GM12878 (cell line): ENCODE data around the gene MAN2A2. TPM values are rescaled to one million over a fixed set of nuclear protein-coding genes. Genes with fewer than 3 reads are reported as not detected.

ENCODE experiments used
- ATAC-seq: fragments of 200-7000 bp; cut with Tn5 transposase; 3 replicates; pipeline ENCODE4 v1.9.1; 2020; ENCODE audit warnings: mild to moderate bottlenecking, moderate library complexity
- BruUV-seq: library from RNA; stranded (reverse); fragments of 400-500 nt; replicated peaks from 2 replicates; lab custom pipeline; 2021; lab: Mats Ljungman, UMichigan
- CTCF ChIA-PET: fragments of 300-600 bp; sonication (Branson Sonifier 250); formaldehyde crosslinking; extraction: SDS; loops from one replicate; lab custom pipeline; 2021; ENCODE audit warnings: inconsistent platforms; lab: Yijun Ruan, JAX
- POLR2A ChIA-PET: fragments of 350-600 bp; formaldehyde crosslinking; extraction: SDS; loops from one replicate; lab custom pipeline; 2021; ENCODE audit warnings: inconsistent platforms; lab: Charles Lee
- RAD21 ChIA-PET: fragments of 300-600 bp; sonication (Branson Sonifier 250); formaldehyde crosslinking; loops from one replicate; lab custom pipeline; 2023; ENCODE audit warnings: antibody characterized with exemption; ENCODE audit not compliant: unreplicated experiment; lab: Charles Lee
- SMC1A ChIA-PET: fragments of 300-600 bp; sonication (Branson Sonifier 250); formaldehyde crosslinking; loops from one replicate; lab custom pipeline; 2023; ENCODE audit not compliant: unreplicated experiment, uncharacterized antibody; lab: Charles Lee
- DNase-seq: peaks from one replicate; pipeline ENCODE4 v3.0.0-alpha.2; 2011; ENCODE audit warnings: low read depth, low spot score
- FAIRE-seq: peaks from 3 replicates; lab custom pipeline; 2011; peaks lifted over from hg19 to GRCh38; lab: Jason Lieb, UNC
- H2AFZ ChIP-seq: 2 replicates; pipeline ENCODE4 v1.6.0; 2011; ENCODE audit warnings: low read depth, low read length, control low read depth; ENCODE audit not compliant: control insufficient read depth
- H3K27ac ChIP-seq: 2 replicates; pipeline ENCODE4 v1.5.1; 2011; ENCODE audit warnings: control low read depth; ENCODE audit not compliant: control insufficient read depth, insufficient read depth
- H3K27me3 ChIP-seq, 2 experiments: replicated peaks in 1 of 2; 2 replicates each; pipeline versions ENCODE4 v1.6.0 to v1.6.1; 2011; ENCODE audit warnings: low read length in 1 of 2; ENCODE audit not compliant: control insufficient read depth in 2 of 2, insufficient read depth in 2 of 2
- H3K36me3 ChIP-seq, 2 experiments: 2 replicates each; pipeline ENCODE4 v1.5.1; 2011; ENCODE audit warnings: low read length in 1 of 2; ENCODE audit not compliant: control insufficient read depth in 2 of 2, insufficient read depth in 2 of 2
- H3K4me1 ChIP-seq: 2 replicates; pipeline ENCODE4 v1.6.1; 2011; ENCODE audit warnings: mild to moderate bottlenecking, low read length, moderate library complexity, mixed read lengths; ENCODE audit not compliant: control insufficient read depth, insufficient read depth
- H3K4me2 ChIP-seq: 2 replicates; pipeline ENCODE4 v1.6.0; 2011; ENCODE audit warnings: control low read depth; ENCODE audit not compliant: control insufficient read depth, insufficient read depth
- H3K4me3 ChIP-seq: fragments of 200-600 bp; sonication (generic); 2 replicates; pipeline ENCODE4 v1.5.1; 2016
- H3K79me2 ChIP-seq: 2 replicates; pipeline ENCODE4 v1.6.0; 2011; ENCODE audit warnings: low read length; ENCODE audit not compliant: control insufficient read depth, insufficient read depth
- H3K9ac ChIP-seq: 2 replicates; pipeline ENCODE4 v1.8.0; 2011; ENCODE audit warnings: low read length, control low read depth, mixed read lengths; ENCODE audit not compliant: control insufficient read depth, insufficient read depth
- H3K9me3 ChIP-seq: replicated peaks from 3 replicates; pipeline ENCODE4 v1.5.1; 2011; ENCODE audit warnings: mild to moderate bottlenecking, low read length; ENCODE audit not compliant: control insufficient read depth, insufficient read depth
- H4K20me1 ChIP-seq: 2 replicates; pipeline ENCODE4 v1.6.0; 2011; ENCODE audit not compliant: control insufficient read depth, insufficient read depth
- ATF7 ChIP-seq: fragments of 450-650 bp; IDR thresholded peaks from 2 replicates; pipeline ENCODE4 v1.6.1; 2016; ENCODE audit warnings: low read depth, mild to moderate bottlenecking
- CREM ChIP-seq: IDR thresholded peaks from 2 replicates; pipeline ENCODE4 v1.6.1; 2014; ENCODE audit warnings: antibody characterized with exemption, low read depth
- GATAD2B ChIP-seq: fragments of 450-650 bp; conservative IDR thresholded peaks from 2 replicates; pipeline ENCODE4 v1.6.1; 2017; ENCODE audit warnings: low read depth, mild to moderate bottlenecking, moderate library complexity
- JUND ChIP-seq: IDR thresholded peaks from 2 replicates; pipeline ENCODE4 v1.6.1; 2012; ENCODE audit warnings: low read depth, mild to moderate bottlenecking, low read length, improper control_type of control experiment, moderate library complexity
- KAT2A ChIP-seq: conservative IDR thresholded peaks from 2 replicates; pipeline ENCODE4 v1.6.1; 2011; ENCODE audit warnings: low read depth, low read length; ENCODE audit not compliant: control insufficient read depth
- ZSCAN29 ChIP-seq: fragments of 450-650 bp; IDR thresholded peaks from 2 replicates; pipeline ENCODE4 v1.6.1; 2017; ENCODE audit warnings: mild to moderate bottlenecking, moderate library complexity
- WGBS: methylation state at CpG from one replicate; pipeline ENCODE4 v1.1.6; 2016; ENCODE audit warnings: low lambda C conversion rate; ENCODE audit not compliant: insufficient replicate concordance, insufficient coverage; ENCODE audit errors: missing lambda C conversion rate; 5-methylcytosine and 5-hydroxymethylcytosine counted together
- in situ Hi-C: fragments of 300-500 bp; cut with MboI; formaldehyde crosslinking; loops from 9 replicates; pipeline ENCODE4 v1.14.3; 2018; ENCODE audit warnings: mixed read lengths
- intact Hi-C: fragments of 100-400 bp; cut with micrococcal nuclease; formaldehyde crosslinking; loops from one replicate; pipeline ENCODE4 v1.14.2; 2022; ENCODE audit not compliant: unreplicated experiment
- polyA plus RNA-seq, 11 experiments: library from polyadenylated mRNA; depleted of rRNA in 4 of 11; unstranded in 6 of 11; stranded (reverse) in 5 of 11; fragments of >200 nt; fragmentation: Nextera tagmentation in 4 of 11; fragmentation: Illumina TruSeq in 1 of 11; extraction: Ambion mirVana in 4 of 11; extraction: Trizol in 1 of 11; gene quantifications; 1 replicate in 1 of 11; 2 replicates in 10 of 11; pipeline versions ENCODE4 v1.2.1 to v1.2.3, GENCODE V29; 2011 to 2016; ENCODE audit warnings: inconsistent platforms in 2 of 11, missing spikeins in 2 of 11, low read depth in 1 of 11
- total RNA-seq, 4 experiments: library from RNA; depleted of rRNA in 3 of 4; stranded (reverse); fragments of >200 nt in 3 of 4; fragmentation: Illumina TruSeq in 1 of 4; extraction: Trizol in 1 of 4; gene quantifications; 2 replicates each; pipeline versions ENCODE4 v1.2.1 to v1.2.3, GENCODE V29; 2013 to 2021
- TF ChIP-seq, protein P1 (sequence below): IDR thresholded peaks from 2 replicates; pipeline ENCODE4 v1.6.1; 2012; ENCODE audit warnings: low read depth, low read length, improper control_type of control experiment
- TF ChIP-seq, protein P2 (sequence below): fragments of 450-650 bp; IDR thresholded peaks from 2 replicates; pipeline ENCODE4 v1.6.1; 2017; ENCODE audit warnings: mild to moderate bottlenecking, moderate library complexity
- TF ChIP-seq, protein P3 (sequence below): fragments of 450-650 bp; IDR thresholded peaks from 2 replicates; pipeline ENCODE4 v1.6.1; 2017; ENCODE audit warnings: mild to moderate bottlenecking
- TF ChIP-seq, protein P4 (sequence below): fragments of 450-650 bp; conservative IDR thresholded peaks from 2 replicates; pipeline ENCODE4 v1.6.1; 2017; ENCODE audit warnings: mild to moderate bottlenecking, moderate library complexity

The MAN2A2 gene
- total and polyA plus RNA-seq, 10 of the 15 experiments (the other 5 are each of a cell fraction or from before 2014, with no cell fraction given): 4.2 to 79.4 (median 23.2) TPM

DNA sequence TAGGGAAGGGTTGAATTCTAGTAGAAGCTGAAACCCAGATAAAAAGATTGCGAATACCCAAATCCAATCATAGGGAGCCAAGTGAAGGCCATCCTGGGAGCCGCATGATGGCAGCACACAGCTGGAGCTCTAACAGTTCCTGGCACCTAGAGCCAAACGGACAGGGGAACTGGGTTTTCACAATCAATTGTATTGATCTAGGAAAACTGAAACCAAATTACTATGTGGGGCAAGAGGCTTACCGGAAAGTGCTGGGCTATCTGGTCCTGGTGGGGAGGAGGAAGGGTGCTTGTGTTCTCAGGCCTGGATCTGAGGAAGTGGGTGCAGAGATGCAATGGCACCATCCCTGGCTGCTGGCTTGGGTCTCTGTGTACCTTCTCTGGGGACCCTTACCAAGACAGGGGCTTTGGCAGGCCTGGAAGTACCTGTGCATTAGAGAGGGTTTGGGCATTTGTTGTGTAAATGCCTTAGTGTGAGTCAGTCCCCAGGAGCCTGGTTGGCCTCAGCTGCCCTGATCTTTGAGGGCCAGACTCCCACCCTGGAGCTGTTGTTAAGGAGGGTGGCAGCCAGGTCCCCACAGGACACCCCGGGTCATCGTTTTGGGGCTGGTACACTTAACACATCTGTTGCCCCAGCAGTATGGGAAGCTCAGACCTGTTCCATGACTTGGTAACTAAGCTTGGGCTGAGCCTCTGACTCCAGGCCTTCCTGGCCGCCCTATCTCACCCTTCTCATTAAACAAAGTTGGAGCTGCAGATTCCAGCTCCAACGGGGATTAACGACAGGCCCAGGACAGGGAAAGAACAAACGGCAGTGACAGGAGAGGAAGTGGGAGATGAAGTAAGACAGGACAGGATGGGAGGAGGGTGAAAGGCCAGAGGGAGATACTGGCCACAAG is 43.6 kb upstream of the MAN2A2 start:
- Histone ChIP-seq H3K4me3 (no peak overlapping the region), H3K79me2 (no peaks in the 10 kb centered on the region), H3K27me3 (no peaks in the 10 kb centered on the region), H3K9ac (no peak overlapping the region), H3K9me3 (no peaks in the 10 kb centered on the region), H3K4me1 (peaks cover 26% of the 10 kb centered on the region), H4K20me1 (no peaks in the 10 kb centered on the region), H3K36me3 (no peaks in the 10 kb centered on the region), H3K27ac (no peak overlapping the region), H3K4me2 (no peak overlapping the region), H2AFZ (no peak overlapping the region)
- in situ Hi-C loops: no loop called here
- FAIRE-seq (no peak), DNase-seq (no peak), ATAC-seq (no peak)
- BruUV-seq: no TSS peak
- ChIA-PET RAD21 (no interaction called here), POLR2A (interaction anchor here (0.6 to 0.8 kb wide), 3 partner anchors 158 to 1617 kb away, joined by 3 to 4 read pairs (median 3); no protein-coding TSS in a partner anchor), SMC1A (no interaction called here), CTCF (interaction anchor here (0.7 kb wide), 1 partner anchor 27 kb away, joined by 3 read pairs; no protein-coding TSS in a partner anchor)
- intact Hi-C loops: loop anchor here (10.0 kb wide), 1 partner anchor 75 kb away; the partner anchor contains the start of genes HDDC3 and UNC45A
- WGBS: 84% methylated on average over 10 of the region's 10 CpGs
- no peak for TF ChIP-seq JUND
- TF ChIP-seq, protein P1, sequence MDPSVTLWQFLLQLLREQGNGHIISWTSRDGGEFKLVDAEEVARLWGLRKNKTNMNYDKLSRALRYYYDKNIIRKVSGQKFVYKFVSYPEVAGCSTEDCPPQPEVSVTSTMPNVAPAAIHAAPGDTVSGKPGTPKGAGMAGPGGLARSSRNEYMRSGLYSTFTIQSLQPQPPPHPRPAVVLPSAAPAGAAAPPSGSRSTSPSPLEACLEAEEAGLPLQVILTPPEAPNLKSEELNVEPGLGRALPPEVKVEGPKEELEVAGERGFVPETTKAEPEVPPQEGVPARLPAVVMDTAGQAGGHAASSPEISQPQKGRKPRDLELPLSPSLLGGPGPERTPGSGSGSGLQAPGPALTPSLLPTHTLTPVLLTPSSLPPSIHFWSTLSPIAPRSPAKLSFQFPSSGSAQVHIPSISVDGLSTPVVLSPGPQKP: no peak
- TF ChIP-seq GATAD2B: no peak
- TF ChIP-seq, protein P2, sequence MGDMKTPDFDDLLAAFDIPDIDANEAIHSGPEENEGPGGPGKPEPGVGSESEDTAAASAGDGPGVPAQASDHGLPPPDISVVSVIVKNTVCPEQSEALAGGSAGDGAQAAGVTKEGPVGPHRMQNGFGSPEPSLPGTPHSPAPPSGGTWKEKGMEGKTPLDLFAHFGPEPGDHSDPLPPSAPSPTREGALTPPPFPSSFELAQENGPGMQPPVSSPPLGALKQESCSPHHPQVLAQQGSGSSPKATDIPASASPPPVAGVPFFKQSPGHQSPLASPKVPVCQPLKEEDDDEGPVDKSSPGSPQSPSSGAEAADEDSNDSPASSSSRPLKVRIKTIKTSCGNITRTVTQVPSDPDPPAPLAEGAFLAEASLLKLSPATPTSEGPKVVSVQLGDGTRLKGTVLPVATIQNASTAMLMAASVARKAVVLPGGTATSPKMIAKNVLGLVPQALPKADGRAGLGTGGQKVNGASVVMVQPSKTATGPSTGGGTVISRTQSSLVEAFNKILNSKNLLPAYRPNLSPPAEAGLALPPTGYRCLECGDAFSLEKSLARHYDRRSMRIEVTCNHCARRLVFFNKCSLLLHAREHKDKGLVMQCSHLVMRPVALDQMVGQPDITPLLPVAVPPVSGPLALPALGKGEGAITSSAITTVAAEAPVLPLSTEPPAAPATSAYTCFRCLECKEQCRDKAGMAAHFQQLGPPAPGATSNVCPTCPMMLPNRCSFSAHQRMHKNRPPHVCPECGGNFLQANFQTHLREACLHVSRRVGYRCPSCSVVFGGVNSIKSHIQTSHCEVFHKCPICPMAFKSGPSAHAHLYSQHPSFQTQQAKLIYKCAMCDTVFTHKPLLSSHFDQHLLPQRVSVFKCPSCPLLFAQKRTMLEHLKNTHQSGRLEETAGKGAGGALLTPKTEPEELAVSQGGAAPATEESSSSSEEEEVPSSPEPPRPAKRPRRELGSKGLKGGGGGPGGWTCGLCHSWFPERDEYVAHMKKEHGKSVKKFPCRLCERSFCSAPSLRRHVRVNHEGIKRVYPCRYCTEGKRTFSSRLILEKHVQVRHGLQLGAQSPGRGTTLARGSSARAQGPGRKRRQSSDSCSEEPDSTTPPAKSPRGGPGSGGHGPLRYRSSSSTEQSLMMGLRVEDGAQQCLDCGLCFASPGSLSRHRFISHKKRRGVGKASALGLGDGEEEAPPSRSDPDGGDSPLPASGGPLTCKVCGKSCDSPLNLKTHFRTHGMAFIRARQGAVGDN: no peak
- TF ChIP-seq ZSCAN29: no peak
- no peak for TF ChIP-seq CREM
- TF ChIP-seq ATF7: no peak
- TF ChIP-seq, protein P3, sequence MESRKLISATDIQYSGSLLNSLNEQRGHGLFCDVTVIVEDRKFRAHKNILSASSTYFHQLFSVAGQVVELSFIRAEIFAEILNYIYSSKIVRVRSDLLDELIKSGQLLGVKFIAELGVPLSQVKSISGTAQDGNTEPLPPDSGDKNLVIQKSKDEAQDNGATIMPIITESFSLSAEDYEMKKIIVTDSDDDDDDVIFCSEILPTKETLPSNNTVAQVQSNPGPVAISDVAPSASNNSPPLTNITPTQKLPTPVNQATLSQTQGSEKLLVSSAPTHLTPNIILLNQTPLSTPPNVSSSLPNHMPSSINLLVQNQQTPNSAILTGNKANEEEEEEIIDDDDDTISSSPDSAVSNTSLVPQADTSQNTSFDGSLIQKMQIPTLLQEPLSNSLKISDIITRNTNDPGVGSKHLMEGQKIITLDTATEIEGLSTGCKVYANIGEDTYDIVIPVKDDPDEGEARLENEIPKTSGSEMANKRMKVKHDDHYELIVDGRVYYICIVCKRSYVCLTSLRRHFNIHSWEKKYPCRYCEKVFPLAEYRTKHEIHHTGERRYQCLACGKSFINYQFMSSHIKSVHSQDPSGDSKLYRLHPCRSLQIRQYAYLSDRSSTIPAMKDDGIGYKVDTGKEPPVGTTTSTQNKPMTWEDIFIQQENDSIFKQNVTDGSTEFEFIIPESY: no peak
- TF ChIP-seq, protein P4, sequence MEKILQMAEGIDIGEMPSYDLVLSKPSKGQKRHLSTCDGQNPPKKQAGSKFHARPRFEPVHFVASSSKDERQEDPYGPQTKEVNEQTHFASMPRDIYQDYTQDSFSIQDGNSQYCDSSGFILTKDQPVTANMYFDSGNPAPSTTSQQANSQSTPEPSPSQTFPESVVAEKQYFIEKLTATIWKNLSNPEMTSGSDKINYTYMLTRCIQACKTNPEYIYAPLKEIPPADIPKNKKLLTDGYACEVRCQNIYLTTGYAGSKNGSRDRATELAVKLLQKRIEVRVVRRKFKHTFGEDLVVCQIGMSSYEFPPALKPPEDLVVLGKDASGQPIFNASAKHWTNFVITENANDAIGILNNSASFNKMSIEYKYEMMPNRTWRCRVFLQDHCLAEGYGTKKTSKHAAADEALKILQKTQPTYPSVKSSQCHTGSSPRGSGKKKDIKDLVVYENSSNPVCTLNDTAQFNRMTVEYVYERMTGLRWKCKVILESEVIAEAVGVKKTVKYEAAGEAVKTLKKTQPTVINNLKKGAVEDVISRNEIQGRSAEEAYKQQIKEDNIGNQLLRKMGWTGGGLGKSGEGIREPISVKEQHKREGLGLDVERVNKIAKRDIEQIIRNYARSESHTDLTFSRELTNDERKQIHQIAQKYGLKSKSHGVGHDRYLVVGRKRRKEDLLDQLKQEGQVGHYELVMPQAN: no peak
- no peak for TF ChIP-seq KAT2A
